GM21360 (cell line): ENCODE measurements around the gene BRSK1.

ENCODE experiments used
- ATAC-seq: cut with Tn5 transposase; IDR thresholded peaks from one replicate; pipeline ENCODE4 v1.9.1; 2021; ENCODE audit warnings: mild to moderate bottlenecking, moderate library complexity; ENCODE audit not compliant: unreplicated experiment

The BRSK1 gene

DNA sequence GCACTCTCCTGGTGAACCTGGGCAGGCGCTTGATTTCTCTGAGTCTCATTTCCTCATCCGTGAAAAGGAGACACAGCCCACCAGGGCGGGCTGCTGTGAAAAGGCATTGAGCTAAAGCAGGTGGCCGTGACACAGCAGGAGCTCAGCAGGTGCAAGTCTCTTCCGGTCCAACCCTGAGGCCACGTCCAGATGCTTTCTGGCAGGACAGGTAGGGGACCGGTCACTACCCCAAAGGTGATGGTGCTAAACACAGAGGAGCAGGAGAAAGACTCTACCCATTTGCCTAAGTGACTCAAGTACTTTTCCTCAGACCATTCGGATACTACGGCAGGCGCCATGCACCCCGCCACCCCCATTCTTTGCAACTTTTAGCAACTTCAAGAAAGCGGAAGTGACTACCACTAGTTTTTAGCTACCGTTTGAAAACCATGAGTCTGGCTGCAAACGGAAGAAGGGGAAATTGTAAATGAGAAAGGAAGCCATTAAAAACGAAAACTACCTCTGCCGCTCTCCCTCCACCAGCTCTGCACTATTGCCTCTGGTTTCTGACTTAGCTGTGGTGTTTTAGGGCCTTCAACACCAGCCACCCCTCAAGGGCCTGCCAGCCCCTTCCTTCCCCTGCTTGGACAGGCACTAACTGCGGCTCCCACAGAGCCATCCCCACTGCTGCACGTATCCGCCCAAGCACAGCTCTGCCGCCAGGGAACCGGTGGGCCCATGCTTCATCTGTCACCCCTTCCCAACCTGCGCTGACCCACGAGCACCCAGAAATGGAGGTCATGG is 29.8 kb upstream of the BRSK1 start:
- peak; percentile 42 for ATAC-seq

DNA sequence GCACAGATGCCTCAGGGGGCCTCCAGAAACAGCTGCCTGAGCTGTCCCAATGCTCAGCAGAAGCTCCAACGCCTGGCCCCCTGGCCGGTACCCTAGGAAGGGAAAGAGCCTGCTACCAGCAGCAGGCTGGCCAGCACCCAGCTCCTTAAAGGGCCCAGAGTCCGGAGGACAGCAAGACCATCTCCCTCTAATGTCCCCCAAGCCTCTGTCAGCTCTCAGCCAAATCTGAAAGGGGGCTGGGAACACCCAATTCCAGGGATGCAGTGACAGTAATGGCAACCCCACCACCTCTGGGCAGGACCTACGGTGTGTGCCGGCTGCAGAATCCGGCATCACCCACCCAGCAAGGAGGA is 29.2 kb upstream of the BRSK1 start:
- no peak for ATAC-seq

DNA sequence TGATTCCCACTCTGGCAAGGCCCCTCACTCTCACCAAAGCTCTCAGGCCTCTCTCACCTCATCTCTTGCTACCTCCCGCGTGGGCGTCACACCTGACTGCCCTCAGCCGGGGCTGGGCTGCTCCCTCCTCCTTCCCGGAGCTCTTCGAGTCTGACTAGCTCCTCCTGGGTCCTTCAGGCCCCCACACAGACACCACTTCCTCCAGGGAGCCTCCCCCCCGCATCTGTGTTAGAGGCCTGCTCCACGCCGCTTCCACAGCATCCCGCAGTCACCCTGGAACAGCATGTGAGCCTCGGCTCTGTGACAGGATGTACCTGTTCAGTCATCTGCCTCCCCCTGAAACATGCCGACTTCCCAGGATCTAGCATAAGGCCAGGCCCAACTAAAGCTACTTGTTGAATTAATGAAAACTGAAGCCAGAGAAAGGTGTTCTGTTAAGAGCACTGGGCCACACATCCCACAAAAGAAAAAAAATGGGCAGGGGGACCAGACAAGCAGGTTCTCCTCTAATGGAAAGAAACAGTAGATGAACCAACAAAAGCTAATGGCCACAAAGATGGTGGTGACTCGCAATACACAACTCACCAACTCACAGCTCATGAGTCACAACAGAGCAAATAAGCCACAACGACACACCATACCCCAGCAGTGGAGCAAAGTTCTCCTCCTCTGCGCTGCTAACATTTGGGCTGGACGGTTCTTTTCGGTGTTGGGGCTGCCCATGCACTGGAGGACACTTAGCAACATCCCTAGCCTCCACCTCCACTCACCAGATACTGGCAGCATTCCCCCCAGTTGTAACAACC is 28.0 kb upstream of the BRSK1 start:
- no peak for ATAC-seq

DNA sequence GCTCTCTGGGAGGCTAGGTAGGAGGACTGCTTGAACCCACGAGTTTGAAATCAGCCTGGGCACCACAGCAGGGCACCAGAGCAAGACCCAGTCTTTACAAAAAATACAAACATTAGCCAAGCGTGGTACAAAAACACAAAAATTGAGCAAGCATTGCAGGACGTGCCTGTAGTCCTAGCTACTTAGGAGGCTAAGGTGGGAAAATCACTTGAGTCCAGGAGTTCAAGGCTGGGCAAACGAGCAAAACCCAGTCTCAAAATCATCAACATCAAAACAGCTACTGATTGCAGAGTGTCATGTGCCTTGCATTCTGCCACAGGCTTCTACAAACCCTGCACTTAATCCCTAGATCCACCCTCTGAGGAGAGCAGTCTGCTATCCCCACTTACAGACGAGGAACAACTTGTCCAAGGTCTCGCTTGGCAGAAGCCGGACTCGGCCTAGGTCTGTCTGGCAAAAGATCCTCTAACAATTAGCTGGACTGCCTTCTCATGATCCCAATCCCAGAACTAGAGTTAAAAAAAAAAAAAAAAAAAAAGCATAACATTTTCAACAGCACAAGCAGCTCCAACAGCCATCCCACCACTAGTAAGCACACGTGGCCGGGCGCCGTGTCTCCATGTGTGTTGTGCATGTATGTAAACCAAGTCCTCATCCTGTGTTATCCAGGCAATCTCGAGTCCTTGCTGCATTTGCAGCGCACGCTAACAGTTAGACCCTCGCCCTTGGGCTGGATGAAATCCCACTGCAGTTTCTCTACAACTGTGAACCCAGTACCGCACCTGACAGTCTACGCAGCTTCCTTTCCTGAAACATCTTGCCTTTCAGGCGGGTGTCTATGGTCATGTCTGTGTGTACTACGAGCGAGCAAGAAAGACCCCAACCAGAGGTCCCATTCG is 27.0 kb upstream of the BRSK1 start:
- ATAC-seq = no peak

DNA sequence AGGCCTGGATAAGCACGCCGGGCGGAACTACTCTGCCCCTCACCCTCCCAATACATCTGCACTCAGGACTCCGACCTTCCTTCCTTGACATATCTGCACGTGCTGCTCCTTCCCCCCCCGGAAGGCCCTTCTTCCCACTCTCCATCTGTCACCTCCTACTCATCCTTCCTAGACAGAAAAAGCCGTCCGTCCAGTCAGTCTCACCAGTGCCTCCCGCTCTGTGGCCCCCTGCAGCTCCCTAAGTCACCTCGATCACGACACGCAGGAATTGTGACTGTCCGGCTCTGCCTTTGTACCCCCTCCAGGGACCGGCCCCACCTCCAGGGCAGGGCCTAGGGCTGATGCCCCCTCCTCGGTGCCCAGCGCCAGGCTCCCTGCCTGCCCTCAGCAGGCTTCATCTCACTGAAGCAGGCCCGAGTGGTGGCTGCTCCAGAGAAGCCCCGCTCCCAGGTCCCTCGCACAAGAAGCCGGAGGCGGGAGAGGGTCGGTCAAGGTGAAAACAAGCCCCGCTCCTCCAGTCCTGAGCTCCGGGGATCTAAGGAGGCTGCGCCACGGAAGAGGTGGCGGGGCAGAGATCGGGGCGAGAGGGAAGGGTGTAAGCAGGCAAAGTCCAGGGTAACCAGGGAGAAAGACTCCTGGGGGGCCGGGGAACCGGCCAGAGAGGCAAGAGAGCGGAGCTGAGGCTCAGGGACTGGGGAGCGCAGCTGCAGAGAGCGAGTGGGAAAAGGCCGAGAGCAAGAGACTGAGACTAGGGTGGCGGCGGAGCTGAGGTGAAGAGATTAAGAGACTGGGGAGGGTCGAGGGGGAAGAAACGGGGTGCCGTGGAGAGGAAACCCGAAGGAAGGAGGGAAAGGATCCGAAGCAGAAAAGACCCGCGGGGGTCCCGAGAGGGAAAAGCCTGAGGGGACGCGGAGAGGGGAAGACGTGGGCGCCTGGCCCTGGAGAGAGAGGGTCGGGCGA is 26.1 kb upstream of the BRSK1 start:
- no peak for ATAC-seq

DNA sequence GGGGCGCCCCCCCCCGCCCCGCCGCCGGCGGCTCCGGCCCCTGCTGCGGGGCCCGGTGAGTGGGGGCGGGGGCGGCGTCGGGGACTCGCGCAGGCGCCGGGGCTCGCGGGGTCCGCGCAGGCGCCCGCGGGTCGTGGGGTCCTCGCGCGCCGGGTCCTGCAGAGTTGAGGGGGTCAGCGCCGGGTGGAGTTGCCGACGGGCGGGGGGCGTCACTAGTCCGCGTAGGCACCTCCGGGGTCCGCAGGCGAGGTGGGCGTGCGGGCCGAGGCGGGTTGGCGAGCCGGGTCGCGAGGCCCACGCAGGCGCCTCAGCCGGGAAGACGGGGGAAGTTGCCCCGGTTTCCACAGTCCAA is 25.3 kb upstream of the BRSK1 start:
- ATAC-seq = peak; percentile 13

DNA sequence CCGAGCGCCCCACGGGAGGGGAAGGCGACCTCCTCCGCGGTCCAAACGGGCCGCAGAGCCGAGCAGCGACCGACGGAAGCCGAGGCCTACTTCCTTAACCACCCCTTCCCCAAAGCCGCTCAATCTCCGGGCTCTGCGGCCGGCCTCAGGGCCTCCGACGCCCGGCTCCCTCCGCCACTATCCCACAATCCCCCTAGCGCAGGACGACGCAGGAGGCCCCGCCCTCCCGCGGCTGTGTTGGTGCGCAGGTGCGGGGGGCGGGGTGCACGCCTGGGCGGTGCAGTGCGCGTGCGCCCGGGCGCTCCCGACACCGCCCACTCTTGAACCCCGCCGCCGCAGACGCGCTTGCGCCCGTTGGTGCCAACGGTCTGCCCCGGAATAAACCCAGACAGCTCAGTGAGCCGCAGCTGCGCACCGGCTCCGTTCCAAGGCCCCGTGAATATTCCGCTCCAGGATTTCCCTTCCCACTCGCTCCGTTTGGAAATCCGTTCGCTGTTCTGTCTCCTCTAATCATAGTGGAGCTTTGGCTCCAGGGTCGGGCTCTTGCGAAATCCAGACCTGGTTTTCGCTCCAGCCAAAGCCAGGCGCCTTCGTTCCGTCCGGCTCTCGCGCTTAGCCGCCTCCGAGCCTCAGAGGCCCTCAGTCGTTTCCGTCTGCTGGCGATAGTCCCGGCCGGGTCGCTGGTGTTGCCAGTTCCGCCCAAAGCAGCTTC is 24.8 kb upstream of the BRSK1 start, which contains the start of gene PPP6R1:
PPP6R1 (minus strand) TSS at position 190 of the 712 bp plus-strand sequence. CDS start 11,914 bp downstream, outside the sequence.
- ATAC-seq = peak; percentile 62

DNA sequence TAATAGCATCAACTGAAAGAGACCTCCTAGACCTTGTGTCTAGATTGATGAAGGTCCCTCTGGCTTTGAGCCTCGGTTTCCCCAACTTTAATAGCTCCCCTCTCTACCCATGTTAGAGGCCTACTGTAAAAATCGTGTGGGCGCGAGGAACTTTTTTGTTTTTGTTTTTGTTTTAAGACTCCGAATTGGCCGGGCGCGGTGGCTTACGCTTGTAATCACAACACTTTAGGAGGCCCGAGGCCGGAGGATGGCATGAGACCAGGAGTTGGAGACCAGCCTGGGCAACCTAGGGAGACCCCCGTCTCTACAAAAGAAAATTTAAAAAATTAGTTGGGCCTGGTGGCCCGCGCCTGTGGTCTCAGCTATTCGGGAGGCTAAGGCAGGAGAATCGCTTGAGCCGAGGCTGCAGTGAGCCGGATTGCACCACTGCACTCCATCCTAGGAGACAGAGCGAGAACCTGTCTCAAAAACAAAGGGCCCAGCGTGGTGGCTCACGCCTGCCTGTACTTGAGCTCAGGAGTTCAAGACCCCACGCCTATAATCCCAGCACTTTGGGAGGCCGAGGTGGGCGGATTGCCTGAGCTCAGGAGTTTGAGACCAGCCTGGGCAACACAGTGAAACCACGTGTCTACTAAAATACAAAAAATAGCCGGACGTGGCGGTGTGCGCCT is 24.1 kb upstream of the BRSK1 start:
- ATAC-seq = no peak

DNA sequence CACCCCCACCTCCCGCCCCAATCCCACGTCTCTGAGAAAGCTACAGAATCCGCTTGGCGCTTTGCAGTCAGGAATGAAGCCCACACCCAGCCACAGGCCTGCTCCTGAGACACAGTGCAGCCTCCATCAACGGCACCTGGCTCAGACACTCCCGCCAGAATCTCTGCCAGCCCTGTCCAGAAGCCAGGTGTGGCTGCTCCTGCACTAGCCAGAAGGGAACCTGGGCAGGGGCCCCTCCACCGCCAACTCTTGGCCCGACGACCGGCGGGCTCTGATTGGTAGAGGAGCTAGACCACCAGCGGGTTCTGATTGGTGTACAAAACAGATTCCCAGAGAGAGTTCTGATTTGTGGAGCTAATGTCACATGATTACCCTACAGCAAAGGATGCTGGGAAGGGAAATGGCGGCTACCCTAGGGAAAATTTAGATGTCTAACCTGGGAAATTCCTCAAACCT is 22.1 kb upstream of the BRSK1 start:
- no peak for ATAC-seq

DNA sequence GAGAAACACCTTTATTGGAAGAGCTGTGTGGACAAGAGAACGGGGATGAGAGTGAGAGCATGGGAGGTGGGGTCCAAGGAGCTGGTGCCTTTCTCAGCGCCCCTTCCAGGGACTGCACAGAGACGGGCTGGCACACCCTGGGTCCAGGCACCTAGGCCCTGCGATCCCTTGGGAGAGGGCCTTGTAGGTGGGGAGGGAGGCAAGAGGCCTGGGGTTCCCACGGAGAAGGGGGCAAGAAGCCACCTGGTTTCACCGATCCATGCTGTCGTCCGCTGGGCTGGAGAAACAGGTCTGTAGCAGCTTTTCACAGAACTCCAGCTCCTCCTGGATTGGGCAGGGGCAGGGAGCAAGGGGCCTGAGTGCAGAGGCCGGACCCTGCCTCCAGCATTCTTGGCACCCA is 21.4 kb upstream of the BRSK1 start:
- no peak for ATAC-seq

DNA sequence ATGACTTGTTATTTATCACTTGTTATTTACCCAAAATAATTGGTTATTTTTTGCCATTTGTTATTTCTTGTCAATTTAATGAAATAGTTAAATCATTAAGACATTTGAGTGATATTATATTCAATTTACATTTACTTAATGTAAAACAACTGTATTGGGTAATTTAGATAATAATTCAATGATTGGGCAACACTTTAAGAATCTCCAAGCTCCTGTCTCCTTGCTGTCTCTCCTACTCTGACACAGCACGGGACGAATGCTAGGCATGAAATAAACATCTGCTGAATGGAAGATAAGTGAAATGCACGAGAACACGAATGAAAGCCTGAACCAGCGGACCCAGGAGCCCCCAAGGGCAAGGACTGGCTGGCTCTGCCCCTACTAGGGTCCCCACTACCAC is 19.3 kb upstream of the BRSK1 start:
- no peak for ATAC-seq

DNA sequence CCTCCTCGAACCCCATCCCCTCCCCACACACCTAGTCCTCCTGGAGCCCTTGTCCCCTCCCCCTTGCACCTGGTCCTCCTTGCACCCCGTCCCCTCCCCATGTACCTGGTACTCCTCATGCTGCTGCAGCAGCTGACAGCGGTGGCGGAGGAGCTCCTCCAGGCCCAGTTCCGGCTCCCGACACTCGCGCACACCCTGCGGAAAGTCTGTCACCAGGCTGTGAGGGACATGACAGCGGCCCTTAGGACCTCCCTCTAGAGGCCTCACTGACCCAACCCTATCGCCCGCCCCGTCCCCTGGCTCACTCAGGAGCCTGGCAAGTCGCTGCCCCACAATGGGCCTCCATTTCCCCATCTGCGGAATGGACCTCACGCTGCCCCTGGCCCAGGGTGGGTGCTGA is 18.6 kb upstream of the BRSK1 start:
- ATAC-seq = no peak

DNA sequence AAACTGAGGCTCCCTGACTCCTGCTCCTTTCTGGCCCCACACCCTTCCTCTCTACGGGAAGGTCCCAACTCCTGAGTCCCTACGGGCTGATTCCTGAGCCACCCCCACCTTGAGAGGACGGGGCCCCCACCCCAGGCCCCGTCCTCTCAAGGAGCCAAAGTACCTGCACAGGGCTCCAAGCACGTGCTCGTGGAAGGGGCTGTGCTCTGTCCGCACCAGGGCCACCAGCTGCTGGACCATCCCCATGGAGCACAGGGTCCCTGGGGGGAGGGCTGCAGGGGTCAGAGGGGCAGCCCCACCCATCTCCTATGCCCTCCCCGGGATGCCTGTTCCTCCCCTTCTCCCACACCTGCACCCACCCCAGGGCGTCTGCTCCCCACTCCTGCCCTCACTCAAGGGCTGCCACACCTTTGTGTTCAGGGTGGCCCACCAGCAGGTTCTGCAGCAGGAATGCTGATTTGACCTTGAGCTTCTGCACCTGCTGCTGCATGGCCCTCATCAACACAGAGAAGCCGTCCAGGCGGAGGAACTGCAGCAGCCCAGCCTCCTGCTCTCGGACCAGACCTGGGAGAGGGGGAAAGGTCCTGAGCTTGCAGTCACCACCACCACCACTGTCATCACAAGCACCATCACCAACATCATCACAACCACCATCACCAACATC is 17.9 kb upstream of the BRSK1 start:
- ATAC-seq = no peak

DNA sequence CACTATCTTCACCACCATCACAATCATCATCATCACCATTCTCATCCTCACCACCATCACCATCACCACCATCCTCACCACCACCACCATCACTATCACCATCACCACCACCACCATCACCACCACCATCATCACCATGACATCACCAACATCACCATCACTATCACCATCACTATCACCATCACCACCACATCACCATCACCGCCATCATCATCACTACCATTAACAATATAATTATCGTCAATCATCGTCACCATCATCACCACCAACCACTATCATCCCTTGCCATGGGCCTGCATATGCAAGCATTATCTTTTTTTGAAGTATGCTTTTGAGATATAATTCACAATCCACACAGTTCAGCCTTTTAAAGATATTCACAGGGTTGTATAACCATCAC is 17.4 kb upstream of the BRSK1 start:
- no peak for ATAC-seq

DNA sequence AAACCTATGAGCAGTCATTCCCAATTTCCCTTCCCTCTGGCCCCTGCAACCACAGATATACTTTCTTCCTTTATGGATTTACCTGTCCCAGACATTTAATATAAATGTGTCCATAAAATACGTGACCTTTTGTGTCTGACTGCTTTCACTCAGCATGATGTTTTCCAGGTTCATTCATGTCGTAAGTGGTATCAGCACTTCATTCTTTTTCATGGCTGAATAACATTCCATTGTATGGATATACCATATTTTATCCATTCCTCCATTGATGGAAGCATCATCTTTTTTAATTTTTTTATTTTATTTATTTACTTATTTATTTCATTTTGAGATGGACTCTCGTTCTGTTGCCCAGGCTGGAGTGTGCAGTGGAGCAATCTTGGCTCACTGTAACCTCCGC is 17.0 kb upstream of the BRSK1 start:
- ATAC-seq = no peak

DNA sequence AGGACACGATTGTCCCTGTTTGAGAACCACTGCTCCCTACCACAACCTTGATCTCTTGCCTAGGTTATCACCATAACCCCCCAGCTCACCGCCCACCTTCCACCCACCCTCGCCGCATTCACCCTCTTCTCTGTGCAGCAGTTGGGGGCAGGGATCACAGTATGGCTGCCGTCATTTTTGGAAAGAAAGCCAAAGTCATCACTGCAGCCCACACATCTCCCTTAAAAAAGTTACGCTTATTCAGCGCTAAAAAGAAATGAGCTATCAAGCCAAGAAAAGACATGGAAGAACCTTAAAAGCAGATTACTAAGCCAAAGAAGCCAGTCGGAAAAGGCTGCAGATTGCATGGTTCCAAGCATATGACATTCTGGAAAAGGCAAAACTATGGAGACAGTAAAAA is 14.5 kb upstream of the BRSK1 start:
- no peak for ATAC-seq

DNA sequence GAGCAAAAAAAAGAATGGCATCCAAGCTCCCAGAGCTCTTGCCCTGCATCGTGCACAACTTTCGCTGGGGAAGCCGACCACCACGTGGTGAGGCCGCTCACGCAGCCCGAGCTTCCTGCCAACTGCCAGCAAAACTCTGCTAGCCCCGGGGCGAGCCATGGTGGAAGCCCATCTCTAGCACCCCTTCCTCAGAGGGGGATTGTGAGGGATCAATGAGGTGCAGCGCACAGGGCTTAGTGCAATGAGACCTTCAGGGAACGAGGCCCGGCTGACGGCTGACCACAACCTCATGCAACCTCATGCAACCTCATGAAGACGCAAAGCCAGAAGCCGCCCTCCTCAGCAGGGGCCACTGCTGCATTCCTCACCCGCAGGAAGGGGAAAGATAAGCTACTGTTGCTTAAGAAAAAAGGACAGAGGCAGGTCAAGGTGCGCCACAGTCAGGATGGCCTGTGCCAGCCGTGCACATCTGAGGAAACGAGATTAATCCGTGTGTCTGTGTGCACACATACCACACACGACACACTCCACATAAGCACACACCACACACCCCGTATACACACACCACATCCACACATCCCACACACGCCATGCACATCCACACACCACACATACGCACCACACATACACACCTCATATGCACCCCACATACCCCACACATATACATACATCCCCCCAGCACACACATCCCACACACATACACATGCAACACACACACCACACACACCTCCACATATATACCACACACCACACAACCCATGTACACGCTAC is 13.4 kb upstream of the BRSK1 start:
- ATAC-seq = no peak

DNA sequence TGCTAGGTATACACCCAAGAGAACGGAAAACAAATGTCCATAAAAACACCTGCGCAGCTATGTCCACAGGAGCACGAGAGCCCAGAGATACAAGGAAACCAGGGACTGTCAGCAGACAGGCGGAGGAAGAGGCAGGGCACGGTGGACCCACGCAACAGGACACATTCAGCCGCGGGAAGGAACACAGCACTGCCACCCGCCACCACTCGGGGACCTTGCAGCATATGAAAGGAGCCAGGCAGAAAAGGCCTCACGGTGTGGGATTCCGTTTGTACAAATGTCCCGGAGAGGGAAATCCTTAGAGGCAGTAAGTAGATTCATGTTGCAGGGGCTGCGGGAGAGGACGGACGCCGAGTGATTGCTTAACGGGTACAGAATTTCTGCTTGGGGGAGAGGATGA is 11.7 kb upstream of the BRSK1 start:
- no peak for ATAC-seq
